GM19397 (cell line): ENCODE measurements around the gene SYMPK.
"Not testable (repeated sequence)": the region's sequence is repeated elsewhere in the genome, so short reads cannot be mapped to it uniquely, and the experiment has no call there.

Experiments
- ATAC-seq: cut with Tn5 transposase; IDR thresholded peaks from one replicate; pipeline ENCODE4 v1.9.1; 2021; ENCODE audit warnings: mild to moderate bottlenecking, moderate library complexity; ENCODE audit not compliant: unreplicated experiment

Gene SYMPK

DNA sequence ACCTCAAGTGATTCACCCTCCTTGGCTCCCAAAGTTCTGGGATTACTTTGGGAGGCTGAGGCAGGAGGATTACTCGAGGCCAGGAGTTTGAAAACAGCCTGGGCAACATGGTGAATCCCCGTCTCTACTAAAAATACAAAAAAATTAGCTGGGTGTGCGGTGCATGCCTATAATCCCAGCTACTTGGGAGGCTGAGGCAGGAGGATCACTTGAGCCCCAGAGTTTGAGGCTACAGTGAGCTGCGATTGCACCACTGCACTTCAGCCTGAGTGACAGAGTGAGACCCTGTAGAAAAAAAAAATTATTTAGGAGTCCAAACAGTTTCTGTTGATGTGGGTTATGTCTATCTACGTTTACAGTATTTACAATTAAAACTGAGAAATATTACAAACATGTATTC, 7.9 kb upstream of the SYMPK start:
- no peak for ATAC-seq

DNA sequence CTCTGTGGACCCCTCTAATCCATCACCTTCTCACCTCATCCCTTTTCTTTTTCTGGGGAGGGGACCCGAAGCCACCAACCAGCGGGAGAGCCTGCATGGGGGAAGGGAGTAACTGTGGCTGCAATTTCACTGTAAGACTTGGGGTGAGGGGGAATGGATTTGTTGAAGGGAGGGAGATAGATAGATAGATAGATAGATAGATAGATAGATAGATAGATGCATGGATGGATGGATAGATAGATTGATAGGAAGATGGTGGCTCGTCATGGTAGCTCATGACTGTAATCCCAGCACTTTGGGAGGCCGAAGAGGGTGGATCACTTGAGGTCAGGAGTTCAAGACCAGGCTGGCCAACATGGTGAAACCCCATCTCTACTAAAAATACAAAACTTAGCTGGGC, 4.3 kb upstream of the SYMPK start:
- ATAC-seq, result not testable (repeated sequence)

DNA sequence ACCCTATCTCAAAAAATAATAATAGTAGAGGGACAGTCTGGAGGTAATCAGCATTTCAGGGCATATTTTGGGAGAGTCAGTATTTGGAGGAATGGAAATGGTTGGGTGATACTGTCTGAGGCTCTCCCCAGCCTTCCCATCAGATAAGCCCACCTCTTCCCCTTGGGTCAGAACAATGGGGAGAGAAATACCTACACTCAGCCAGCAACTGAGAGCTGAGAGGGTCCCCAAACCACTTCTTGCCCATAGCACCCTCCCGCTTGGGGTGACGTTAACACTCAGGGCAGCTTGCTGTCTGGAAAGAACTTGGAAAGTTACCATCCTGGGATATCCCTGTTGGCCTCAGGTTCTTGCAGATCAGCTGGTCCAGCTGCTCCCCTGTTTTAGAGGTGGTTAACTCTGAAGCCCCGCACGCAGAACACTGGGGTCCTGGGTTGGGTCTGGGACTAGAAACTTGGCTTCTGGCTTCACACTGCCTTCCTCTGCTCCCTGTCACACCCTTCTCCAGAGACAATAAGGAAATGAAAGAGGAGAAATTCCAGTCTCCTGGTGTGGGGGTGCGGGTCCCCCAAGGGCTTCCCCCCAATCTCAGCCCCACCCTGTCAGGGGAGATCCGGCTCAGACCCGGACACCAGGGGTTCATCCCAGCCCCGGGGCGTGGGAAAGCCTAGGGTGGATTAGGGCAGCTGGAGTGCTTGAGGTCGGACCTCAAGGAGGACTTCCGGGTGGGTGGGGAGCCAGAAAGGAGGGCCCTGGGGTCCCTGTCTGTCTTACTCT, 3.6 kb upstream of the SYMPK start:
- no peak for ATAC-seq

DNA sequence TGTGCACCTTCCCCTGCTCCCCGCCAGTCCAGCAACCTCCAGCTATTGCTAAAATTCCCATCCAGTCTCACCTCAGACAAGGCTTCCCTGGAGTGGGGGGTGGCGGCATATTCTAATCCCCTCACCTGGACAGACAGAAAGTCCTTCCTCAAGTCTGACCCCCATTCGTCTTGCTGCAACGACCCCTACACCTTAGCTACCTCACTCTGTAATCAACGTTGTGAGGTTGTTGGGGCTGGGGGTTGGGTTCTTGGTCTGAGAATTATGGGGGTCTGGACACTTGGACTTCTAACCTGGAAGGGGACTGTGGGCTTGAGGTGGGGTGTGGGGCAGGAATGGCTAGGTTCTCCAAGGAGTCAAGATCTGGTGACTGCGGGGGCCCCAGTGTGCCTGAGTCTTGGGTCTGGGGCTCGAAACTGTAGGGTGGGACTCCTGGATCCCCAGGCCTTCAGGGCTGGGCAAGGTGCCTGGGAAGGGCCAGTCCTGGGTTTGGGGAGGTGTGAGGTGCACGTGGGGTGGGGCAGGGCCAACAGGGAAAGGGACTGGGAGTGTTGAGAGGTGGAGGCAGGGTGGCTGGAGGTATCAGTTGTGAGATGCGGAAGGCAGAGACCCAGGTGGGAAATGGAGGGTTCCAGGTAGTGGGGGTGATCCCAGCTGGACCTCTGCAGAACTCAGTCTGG, 2.5 kb upstream of the SYMPK start:
- no peak for ATAC-seq

DNA sequence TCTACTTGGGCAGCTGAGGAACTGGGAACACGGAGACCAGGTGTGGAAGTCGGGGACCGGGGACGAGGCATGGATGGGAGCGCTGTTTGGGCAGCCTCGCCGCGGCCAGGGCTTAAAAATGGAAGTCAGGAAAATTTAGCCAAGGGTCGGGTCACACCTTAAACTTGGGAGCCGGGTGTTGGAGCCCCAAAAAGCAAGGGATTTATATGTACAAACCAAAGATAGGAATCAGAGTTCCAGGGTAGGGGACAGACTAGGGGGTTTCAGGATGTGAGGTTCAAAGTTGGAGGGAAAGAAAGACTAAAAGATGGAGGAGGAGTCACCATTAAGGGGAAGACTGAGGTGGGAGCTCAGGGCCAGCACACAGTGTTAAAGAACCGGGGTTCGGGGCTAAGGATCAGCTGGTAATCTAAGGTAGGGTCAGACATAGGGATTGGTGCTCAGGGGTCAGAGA, 1.7 kb upstream of the SYMPK start:
- no peak for ATAC-seq

DNA sequence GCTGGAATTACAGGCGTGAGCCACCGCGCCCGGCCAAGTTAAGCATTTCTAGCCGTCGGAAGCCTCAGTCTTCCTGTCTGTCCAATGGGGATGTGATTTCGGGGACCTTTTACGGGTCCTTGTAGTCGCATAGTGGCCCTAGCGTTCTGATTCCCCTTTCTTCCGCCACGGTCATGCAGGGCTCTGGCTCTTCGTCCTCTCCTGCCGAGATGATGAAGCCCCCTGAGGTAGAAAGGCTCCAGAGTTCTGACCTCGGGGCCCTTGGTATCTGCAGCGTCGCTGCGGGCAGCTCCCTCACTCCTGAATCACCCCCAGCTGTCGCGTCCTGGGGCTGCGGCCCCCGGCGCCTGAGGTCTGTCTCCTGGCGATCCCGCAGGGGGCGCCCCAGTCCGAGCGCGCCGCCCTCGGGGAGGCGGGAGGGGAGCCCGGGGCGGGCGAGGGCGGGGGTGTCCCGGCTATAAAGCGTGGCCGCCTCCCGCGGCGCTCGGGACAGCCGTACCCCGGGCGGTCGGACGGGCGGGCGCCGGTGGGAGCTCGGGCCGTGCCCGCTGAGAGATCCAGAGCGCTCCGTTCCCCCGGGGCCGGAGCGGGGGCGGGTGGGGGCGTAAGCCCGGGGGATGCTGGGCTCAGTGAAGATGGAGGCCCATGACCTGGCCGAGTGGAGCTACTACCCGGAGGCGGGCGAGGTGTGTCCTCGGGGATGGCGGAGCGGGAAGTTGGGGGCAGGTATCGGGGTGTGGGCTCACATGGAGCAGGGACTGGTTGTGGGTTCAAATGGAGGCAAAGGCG, 1.1 kb upstream of the SYMPK start, which contains the start of gene FOXA3:
Gene FOXA3 (plus strand): TSS at position 487 of the 789 bp plus-strand sequence. CDS start 131 bp downstream, at position 618.
- peak; percentile 41 for ATAC-seq

DNA sequence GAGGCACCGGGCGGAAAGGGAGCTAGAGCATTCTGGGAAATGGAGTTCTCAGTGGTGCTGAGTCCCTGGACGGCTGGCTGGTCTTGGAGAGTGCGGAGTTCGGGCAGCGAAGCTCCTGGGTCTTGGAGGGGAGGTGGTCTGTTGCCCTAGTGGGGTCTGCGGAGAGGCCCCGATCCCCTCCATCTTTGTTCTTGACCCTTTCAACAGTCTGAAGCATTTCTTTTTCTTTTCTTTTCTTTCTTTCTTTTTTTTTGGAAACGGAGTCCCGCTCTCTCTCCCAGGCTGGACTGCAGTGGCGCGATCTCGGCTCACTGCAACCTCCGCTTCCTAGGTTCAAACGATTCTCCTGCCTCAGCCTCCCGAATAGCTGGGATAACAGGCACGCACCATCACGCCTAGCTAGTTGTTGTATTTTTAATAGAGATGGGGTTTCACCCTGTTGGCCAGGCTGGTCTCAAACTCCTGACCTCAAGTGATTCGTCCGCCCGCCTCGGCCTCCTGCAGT, 440 bp upstream of the SYMPK start:
- no peak for ATAC-seq

DNA sequence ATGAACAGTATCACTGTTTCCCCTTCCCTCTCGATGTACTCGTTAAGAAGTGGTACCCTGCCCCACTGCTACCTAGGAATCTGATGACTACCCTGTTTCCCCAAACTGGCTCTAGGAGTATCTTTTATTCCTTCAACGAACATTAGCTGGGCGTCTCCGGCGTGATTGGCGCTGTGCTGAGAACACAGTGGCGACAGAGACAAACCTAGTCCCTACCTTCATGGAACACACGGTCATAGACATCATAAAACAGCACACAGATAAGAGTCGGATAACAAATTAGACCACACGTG, 730 bp downstream of the SYMPK start:
- no peak for ATAC-seq

DNA sequence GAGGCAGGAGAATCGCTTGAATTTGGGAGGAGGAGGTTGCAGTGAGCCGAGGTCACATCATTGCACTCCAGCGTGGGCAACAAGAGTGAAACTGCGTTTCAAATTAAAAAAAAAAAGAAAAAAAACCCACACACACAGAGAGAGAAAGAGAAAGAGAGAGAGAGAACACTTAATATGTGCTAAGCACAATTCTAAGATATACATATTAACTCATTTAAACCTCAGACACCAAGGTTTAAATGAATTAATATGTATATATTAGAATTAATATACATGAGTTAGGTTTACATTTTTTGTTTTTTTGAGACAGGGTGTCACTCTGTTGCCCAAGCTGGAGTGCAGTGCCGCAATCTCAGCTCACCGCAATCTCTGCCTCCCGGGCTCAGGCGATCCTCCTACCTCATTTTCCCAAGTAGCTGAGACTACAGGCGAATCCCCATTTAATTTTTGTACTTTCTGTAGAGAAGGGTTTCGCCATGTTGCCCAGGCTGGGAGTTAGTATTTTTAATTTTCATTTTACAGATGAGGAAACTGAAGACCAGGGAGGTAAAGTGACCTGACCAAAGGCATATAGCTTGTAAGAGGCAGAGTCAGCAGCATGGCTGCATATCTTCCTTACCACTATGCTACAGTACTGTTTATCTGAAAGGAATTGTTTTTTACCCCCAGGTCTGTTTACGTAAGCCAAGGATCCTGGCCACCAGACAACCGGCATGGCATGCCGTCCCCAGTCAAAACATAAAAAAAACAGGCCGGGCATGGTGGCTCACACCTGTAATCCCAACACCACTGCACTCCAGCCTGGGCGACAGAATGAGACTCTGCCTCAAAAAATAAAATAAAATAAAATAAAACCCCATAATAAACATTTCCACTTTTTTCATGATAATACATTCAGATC, 2.3 kb downstream of the SYMPK start:
- ATAC-seq, result no peak

DNA sequence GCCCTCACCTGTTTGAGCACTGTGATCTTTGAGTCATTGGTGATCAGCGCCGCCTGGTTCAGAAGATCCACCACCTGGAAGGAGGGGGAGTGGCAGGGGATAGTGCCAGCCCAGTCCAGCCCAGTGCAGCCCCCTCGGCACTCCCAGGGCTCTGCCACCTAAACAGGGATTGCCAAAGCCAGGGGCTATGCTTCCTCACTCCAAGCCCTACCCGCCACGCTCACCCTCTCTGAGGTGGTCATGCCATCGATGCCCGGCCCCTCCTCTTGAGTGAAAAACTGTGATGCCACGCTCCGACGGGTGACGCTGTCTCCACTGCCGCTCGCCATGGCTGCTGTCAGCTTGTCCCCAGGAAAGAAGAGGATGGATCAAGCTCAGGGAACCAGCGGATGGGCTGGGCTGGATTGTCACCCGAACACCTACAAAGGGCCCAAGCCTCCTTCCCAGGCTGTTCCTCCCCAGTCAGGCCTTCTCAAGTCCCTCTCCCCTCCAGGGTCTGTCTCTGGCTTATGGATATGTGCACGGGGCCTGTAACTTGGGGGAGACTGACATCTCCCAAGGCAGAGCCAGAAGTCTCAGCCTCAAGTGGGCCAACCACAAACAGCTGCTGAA, 8.7 kb downstream of the SYMPK start:
- ATAC-seq, result no peak

DNA sequence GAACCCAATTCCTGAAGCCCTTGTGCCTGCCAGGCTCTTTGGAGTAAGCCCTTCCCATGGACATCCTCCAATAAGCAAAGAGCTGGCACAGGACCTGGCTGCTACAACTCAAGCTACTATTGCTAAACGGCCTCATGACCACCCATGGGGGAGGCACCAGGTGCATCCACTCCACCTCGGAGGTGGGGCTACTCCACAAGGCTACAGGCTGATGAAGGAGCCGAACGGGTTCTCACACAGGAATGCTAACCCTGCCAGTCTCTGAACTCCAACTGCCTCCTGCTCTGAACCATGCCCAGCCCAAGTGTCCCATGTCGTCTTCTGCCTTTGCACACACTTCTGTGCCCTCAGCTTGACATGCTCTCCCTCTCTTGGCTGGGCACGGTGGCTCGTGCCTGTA, 10.0 kb downstream of the SYMPK start:
- ATAC-seq, result no peak

DNA sequence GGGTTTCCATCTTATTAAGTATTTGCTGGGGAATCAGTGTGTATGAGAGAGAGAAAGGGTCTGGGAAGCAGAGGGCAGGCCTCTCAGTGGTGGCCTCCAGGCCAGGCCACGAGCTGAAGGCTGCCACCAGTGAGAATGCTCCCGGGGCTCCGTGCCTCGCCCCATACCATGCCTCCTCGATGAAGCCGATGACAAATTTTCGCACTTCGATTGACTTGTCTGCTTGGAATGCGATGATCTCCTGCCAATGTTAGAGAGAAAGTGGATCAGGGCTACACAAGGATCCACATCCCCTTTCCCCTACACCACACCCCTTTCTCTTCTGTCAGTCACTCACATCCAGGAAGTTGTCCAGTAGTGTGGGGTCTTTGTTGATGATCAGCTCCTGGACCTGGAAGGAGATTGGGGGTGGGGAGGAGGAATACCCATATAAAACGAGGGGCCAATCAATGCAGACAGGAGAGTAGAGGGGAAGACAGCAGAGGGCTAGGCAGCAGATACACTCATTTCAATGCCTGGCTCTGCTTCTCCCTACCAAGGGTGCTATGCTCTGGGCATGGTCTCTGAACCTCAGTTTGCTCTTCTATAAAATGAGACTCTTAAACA, 10.7 kb downstream of the SYMPK start:
- no peak for ATAC-seq

DNA sequence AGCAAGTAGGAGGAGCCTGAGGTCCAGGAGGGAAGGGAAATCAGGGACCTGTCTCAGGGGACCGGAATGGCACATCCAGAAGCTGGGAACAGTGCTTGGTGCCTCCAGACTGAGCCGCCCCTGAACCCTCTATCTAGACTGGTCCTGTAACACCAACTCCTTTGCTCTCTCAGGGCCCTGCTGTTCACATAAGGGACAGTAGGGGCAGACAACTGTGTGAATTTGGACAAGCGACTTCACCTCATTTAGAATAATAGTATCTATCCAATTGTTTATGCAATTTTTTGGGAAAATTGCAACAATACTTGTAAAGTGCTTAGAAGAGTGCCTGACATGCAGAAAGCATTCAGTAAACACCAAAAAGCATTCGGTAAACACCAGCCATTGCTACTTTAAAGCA, 14.0 kb downstream of the SYMPK start:
- ATAC-seq, result no peak

DNA sequence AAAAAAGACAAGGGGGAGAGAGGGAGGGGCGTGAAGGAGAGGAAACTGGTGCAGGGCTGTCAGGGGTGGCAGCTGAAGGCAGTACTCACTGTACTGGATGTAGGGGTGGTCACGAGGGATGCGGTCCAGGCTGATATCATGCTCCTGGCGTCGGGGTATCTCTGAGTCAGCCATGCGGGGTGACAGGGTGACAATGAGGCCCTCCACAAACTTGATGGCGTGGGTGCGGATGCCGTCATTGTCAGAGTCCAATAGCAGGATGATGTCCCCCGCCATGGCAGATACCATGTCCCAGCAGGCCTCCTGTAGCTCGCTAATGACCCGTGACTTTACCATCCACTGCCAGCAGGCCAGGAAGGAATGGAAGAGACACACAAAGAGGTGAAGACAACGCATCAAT, 15.3 kb downstream of the SYMPK start:
- ATAC-seq, result no peak

DNA sequence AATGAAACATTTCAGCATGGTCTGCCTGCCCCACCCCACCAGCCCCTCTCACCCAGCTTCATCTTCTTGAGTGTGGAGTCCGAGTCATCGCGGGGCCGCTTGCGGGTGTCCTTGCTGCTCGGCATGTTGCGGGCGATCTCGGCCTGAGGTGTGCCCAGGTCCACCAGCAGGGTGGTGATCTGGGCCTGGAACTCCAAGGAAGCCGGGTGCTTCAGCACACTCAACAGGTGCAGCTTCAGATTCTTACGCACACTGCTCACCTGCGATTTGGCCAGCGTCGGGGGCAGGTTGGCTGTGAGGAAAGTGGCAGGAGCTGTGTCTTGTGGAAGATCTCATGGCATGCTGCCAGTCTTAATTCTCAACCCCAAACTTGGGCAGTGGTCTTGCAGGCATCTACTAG, 20.7 kb downstream of the SYMPK start:
- no peak for ATAC-seq

DNA sequence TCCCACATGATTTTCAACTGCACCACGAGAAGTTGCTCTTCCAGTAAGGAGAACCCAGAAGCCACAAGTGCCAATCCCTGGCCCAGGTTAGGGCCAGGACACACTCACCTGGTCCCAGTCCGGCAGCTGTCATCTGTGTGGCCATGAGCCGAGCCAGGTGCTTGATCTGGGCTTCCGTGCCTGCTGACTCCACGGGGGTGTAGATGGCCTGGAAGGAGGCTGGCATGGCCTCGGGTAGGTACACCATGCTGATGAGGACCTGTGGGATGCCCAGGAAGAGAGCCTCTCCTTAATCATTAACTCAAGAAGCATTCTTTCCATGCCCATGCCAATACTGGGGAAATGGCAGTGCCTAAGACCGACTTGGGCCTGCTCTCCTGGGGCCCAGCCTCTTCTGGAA, 28.0 kb downstream of the SYMPK start:
- no peak for ATAC-seq

DNA sequence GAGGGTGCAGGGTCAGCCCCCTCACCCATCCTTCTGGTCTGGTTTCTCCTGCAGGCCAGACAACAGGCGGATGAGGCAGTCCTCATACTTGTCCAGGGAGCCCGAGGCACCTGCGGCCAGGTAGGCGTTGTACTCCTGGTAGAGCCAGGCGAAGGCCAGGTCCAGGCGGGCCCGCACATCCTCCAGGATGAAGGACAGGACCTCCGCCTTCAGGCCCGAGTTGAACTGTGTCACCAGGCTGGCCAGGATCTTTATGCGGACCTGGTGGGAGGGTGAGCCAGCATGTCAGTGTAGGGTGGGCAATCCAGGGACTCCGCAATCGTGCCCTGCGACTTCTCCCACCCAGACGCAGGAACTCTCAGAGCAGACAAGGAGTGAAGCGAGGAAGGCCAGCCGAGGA, 34.0 kb downstream of the SYMPK start:
- no peak for ATAC-seq

DNA sequence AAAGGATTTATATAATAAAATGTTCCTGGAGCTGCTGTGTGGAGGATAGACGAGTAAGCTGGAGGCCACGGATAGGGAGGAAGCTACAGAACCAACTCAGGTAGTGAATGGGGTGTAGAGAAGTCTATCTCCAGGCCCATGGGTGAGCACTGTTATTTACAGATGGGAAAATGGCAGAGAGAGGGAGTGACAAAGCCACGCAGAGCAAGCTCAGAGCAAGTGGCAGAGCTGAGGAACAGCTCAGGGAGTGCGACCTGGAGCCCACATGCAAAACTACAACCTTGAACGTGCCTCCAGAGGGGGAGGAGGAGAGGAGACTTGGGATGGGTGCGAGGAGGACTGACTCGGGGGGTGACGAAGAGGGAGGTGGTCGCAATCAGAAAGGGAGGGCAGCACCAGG, 34.4 kb downstream of the SYMPK start:
- no peak for ATAC-seq

DNA sequence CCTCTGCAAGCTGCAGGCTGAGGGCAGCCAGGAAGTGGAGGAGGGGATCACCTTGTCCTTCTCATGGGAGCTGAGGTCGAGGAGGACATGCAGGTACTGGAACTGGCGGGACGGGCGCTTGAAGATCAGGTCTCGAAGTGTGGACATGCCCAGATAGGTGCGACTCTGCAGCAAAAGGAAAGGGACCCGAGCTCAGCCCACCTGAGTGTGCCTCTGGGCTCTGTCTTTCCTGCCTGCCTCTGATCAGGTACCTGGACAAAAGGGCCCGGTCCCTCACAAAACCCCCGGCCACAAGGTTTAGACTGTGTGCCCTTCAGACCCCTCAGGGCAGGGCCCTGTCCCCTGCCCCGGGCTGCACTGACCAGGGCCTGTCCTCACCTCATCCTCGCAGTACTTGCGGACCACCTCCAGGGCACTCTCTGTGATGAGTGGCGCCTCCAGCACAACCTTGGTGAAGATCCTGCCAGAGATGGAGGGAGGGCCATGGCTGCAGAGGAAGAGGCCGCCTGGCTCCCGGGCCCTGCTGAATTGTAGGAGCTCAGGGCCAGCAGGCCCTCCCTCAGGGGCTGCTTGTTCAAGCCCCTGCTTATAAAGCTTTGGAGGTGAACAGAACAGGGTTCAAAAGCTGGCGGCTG, 35.4 kb downstream of the SYMPK start:
- ATAC-seq, result no peak
